Fibroblast of pulmonary artery (primary cell): ENCODE measurements around the gene PALLD.

Source experiments
- DNase-seq: peaks from one replicate; pipeline ENCODE4 v3.0.0-alpha.2; 2010; ENCODE audit warnings: low read depth
- H3K4me3 ChIP-seq: replicated peaks from 2 replicates; pipeline ENCODE4 v1.5.1; 2011; ENCODE audit warnings: low read depth, mild to moderate bottlenecking, control low read depth, low read length, moderate library complexity
- CTCF ChIP-seq: IDR thresholded peaks from 2 replicates; pipeline ENCODE4 v1.5.1; 2011; ENCODE audit warnings: mild to moderate bottlenecking, control low read depth, low read length, inconsistent platforms; ENCODE audit errors: missing control alignments

The PALLD gene

GRCh38 chr4:168731706-168732414 is 235.0 kb downstream of the PALLD start:
- no peak overlapping the region for H3K4me3 ChIP-seq
- no peak for TF ChIP-seq CTCF
- no peak for DNase-seq

- H3K4me3 ChIP-seq = no peak overlapping the region
- no peak for TF ChIP-seq CTCF
- no peak for DNase-seq
These were observed 235.9 kb downstream of the PALLD start for GRCh38 chr4:168732714-168733113.

- TF ChIP-seq CTCF = no peak
- no peak for DNase-seq
- H3K4me3 ChIP-seq = no peak overlapping the region
These were observed 238.1 kb downstream of the PALLD start for GRCh38 chr4:168734703-168735678.

GRCh38 chr4:168735735-168736134 is 238.9 kb downstream of the PALLD start:
- no peak overlapping the region for H3K4me3 ChIP-seq
- no peak for DNase-seq
- TF ChIP-seq CTCF = no peak

GRCh38 chr4:168736860-168737805 is 240.3 kb downstream of the PALLD start:
- no peak for TF ChIP-seq CTCF
- no peak overlapping the region for H3K4me3 ChIP-seq
- no peak for DNase-seq

GRCh38 chr4:168737806-168738172 is 240.9 kb downstream of the PALLD start:
- DNase-seq = no peak
- TF ChIP-seq CTCF = no peak
- no peak overlapping the region for H3K4me3 ChIP-seq
